GM12865 (cell line): ENCODE data around the gene UNKL.

Source experiments
- DNase-seq: peaks from one replicate; pipeline ENCODE4 v3.0.0; 2010; ENCODE audit warnings: low read depth
- H3K4me3 ChIP-seq: 2 replicates; pipeline ENCODE4 v1.5.1; 2011; ENCODE audit warnings: mild to moderate bottlenecking, low read depth, low read length, control low read depth
- TF ChIP-seq, protein P1 (sequence below): IDR thresholded peaks from 2 replicates; pipeline ENCODE4 v1.5.1; 2011; ENCODE audit warnings: low read length, control low read depth, low read depth, inconsistent platforms; ENCODE audit not compliant: insufficient read depth; ENCODE audit errors: missing control alignments

Gene UNKL, protein sequence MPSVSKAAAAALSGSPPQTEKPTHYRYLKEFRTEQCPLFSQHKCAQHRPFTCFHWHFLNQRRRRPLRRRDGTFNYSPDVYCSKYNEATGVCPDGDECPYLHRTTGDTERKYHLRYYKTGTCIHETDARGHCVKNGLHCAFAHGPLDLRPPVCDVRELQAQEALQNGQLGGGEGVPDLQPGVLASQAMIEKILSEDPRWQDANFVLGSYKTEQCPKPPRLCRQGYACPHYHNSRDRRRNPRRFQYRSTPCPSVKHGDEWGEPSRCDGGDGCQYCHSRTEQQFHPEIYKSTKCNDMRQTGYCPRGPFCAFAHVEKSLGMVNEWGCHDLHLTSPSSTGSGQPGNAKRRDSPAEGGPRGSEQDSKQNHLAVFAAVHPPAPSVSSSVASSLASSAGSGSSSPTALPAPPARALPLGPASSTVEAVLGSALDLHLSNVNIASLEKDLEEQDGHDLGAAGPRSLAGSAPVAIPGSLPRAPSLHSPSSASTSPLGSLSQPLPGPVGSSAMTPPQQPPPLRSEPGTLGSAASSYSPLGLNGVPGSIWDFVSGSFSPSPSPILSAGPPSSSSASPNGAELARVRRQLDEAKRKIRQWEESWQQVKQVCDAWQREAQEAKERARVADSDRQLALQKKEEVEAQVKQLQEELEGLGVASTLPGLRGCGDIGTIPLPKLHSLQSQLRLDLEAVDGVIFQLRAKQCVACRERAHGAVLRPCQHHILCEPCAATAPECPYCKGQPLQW

DNA sequence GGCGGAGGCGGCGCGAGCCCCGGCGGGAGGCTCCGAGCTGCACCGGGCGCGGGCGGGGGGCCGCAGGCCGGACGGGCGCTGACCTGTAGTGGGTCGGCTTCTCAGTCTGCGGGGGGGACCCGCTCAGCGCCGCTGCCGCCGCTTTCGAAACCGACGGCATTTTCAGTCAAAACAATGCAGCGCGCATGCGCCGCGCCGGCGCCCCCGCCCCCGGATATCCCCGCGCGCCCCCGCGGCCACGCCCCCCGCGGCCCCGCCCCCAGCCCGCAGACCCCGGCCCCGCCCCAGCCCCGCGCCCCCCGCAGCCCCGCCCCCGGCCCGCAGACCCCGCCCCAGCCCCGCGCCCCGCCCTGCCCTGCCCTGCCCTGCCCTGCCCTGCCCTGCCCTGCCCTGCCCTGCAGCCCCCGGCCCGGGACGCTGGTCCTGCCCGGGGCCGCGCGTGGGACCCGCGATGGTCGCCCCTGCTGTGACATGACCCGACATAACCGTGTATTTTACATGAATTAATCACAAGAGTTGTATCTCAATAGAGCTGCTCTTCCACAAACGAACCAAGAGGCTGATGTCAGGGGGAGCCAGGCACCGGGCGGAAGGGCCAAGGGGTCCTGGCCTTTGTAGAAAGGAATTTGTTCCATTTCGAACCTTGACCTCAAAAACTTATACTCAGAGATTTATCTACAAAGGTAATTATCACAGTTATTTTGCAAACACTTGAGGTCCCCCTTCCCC is at the start of gene UNKL:
UNKL (minus strand) TSS at position 173 of the 729 bp plus-strand sequence; CDS start at position 160, 13 bp downstream.
- TF ChIP-seq, protein P1, sequence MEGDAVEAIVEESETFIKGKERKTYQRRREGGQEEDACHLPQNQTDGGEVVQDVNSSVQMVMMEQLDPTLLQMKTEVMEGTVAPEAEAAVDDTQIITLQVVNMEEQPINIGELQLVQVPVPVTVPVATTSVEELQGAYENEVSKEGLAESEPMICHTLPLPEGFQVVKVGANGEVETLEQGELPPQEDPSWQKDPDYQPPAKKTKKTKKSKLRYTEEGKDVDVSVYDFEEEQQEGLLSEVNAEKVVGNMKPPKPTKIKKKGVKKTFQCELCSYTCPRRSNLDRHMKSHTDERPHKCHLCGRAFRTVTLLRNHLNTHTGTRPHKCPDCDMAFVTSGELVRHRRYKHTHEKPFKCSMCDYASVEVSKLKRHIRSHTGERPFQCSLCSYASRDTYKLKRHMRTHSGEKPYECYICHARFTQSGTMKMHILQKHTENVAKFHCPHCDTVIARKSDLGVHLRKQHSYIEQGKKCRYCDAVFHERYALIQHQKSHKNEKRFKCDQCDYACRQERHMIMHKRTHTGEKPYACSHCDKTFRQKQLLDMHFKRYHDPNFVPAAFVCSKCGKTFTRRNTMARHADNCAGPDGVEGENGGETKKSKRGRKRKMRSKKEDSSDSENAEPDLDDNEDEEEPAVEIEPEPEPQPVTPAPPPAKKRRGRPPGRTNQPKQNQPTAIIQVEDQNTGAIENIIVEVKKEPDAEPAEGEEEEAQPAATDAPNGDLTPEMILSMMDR = no peak
- peak; percentile 88 for DNase-seq
- peak within 1 kb of the TSS; percentile 98 for H3K4me3 ChIP-seq

DNA sequence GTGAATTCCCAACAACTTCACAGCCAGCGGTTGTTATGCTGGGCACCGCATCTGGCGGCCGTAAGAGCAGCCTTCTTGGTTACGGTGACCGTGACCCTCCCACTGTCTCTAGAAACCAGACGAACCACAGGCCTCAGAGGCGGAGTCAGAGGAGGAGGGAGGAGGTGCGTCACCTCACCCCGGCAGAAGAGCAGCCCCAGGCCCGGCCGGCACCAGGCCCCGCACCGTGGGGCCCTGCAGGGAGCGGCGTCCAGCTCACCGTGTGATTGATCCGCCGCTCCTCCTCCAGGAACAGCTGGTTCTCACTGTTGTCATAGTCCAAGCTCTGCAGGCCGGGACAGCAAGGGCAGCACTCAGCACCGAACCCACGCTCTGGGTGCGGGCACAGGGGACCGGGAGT is 46.6 kb upstream of the UNKL start:
- H3K4me3 ChIP-seq = no peak overlapping the region
- DNase-seq = no peak
- TF ChIP-seq, protein P1 = no peak

DNA sequence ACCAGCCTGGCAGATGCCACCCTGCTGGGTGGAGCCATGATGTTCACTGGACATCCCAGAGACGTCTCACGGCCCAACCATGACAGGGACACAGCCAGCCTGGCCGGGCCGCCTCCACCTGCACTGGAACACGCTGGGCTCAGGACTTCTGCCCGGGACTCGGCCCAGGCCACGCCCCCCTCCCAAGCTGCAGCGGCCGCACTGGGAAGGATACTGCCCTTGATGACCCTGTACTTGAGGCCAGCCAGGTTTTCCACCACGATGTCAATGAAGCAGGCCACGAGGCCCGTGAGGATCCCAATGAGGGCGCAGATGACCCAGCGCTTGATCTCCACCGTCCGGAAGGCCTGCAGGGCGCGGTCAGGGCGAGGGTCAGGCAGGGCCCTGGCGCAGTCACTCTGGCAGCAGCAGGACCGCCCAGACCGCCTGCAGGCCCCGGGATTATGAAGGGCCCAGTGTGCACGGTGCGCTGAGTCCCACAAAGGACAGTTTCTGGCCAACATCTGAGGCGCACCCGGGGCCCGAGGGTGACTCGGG is 46.2 kb upstream of the UNKL start:
- no peak for DNase-seq
- H3K4me3 ChIP-seq = no peak overlapping the region
- TF ChIP-seq, protein P1 = no peak

DNA sequence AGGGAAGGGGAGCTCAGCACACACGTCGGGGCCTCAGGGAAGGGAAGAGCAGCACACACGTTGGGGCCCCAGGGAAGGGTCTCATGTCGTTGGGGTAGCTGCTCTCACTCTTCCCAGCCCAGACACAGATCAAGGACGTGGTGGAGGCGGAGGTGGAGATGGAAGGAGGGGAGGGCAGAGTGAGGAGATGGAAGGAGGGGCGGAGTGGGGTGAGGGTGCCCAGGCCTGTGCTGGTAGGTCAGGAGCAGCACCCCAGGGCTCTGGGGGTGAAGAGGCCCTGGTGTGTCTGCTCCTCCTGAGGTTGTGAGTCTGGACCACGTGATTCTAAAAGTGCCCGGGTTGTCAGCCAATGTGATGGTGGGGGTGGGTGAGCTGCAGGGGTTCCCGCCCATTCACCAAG is 45.5 kb upstream of the UNKL start:
- H3K4me3 ChIP-seq = no peak overlapping the region

DNA sequence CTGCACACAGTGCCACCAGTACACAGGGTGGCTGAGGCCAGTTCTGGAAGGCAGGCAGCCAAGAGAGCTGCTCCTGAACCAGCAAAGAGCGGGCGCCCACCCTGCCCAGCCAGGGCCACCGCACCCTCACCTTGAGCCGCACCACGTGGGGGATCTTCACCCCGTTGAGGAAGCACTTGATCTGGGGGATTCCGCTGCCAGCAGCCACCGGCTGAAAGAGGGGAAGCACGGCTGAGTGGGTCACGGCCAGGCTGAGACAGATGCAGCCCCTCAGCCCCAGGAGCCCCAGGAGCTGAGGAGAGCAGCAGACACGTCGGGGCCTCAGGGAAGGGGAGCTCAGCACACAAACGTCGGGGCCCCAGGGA is 44.5 kb upstream of the UNKL start:
- TF ChIP-seq, protein P1 = no peak
- H3K4me3 ChIP-seq = no peak overlapping the region
- DNase-seq = peak; percentile 52

More for the DNA sequence above, 45.5 kb upstream of the UNKL start:
- no peak for DNase-seq
- TF ChIP-seq, protein P1 = no peak

DNA sequence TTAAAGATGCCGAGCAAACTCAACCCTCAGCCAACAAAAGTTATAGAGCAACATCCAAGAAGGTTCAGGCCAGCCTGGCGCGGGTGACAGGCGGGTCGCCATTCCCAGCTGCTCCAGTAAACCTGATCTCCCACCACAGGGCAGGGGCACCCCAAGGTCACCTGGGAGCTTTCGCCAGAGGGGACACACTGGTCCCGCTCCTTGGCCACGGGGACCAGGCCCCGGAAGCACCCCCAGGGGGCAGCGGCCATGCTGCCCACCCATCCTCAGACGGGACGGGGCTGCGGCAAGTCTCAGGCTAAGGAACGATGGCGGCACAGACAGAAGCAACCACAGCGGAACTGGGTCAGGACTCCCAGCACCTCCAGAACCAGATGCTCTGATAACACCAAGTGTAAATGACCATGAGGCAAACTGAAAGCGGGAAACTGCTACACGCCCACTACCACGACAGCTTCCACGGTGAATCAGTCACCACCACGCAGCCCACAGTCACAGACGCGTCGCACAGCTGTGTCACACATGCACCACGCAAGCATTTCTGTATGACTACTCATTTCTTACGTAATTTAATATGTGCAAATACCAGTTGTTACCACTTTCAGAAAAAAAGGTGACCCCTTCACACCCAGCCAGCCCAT is 44.0 kb upstream of the UNKL start:
- DNase-seq = peak; percentile 28
- H3K4me3 ChIP-seq = no peak overlapping the region

More for the DNA sequence above, 44.0 kb upstream of the UNKL start:
- TF ChIP-seq, protein P1 = no peak
